Nephron (organoid): Measurements from ENCODE around the gene RBP5.

Source experiments
- H3K27ac Mint-ChIP-seq, 3 experiments: 2 replicates each; pipeline ENCODE4 v1.8.0; 2020; ENCODE audit warnings: mixed read lengths in 3 of 3, mild to moderate bottlenecking in 2 of 3, moderate library complexity in 1 of 3
- H3K27me3 Mint-ChIP-seq: 2 replicates; pipeline ENCODE4 v1.8.0; 2021; ENCODE audit warnings: low read depth, mild to moderate bottlenecking, moderate library complexity, mixed read lengths
- H3K36me3 Mint-ChIP-seq: 2 replicates; pipeline ENCODE4 v1.8.0; 2020; ENCODE audit warnings: low read depth, mixed read lengths
- H3K4me1 Mint-ChIP-seq: 2 replicates; pipeline ENCODE4 v1.8.0; 2020; ENCODE audit warnings: mixed read lengths
- H3K4me3 Mint-ChIP-seq, 3 experiments: 2 replicates each; pipeline ENCODE4 v1.8.0; 2020; ENCODE audit warnings: mild to moderate bottlenecking in 3 of 3, mixed read lengths in 3 of 3, moderate library complexity in 2 of 3
- H3K9me3 Mint-ChIP-seq: 2 replicates; pipeline ENCODE4 v1.8.0; 2020; ENCODE audit warnings: mixed read lengths
- TF ChIP-seq, protein P1 (sequence below), 3 experiments: fragments of 200-600 bp; sonication (generic); IDR thresholded peaks; one replicate each; pipeline ENCODE4 v1.5.0; 2021; ENCODE audit warnings: antibody characterized with exemption in 3 of 3; ENCODE audit not compliant: unreplicated experiment in 3 of 3

RBP5 gene

DNA sequence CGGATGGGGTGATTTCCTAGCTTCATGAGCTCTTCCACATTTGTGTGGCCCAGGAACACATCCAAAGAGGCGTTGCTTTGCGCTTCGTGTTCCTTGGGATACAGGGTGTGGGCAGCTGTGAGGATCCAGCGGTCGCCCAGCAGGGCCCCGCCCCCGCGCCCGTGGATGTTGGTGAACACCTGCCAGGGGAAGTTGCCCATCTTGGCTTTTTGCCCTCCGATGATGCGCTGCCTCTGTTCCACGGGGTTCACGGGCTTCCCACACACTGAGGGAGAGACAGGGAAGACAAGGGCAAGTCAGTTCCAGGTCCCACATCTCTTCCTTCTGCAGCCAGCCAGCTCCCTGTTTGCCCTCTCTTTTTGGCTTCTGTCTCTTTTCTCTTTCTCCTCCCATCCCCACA, 47.7 kb downstream of the RBP5 start:
- Mint-ChIP-seq H3K27ac (no peak overlapping the region), H3K9me3 (peaks cover 4% of the 10 kb centered on the region), H3K36me3 (peaks cover 11% of the 10 kb centered on the region), H3K27me3 (peaks cover 3% of the 10 kb centered on the region), H3K4me1 (no peaks in the 10 kb centered on the region), H3K4me3 (no peak overlapping the region)
- TF ChIP-seq, protein P1, sequence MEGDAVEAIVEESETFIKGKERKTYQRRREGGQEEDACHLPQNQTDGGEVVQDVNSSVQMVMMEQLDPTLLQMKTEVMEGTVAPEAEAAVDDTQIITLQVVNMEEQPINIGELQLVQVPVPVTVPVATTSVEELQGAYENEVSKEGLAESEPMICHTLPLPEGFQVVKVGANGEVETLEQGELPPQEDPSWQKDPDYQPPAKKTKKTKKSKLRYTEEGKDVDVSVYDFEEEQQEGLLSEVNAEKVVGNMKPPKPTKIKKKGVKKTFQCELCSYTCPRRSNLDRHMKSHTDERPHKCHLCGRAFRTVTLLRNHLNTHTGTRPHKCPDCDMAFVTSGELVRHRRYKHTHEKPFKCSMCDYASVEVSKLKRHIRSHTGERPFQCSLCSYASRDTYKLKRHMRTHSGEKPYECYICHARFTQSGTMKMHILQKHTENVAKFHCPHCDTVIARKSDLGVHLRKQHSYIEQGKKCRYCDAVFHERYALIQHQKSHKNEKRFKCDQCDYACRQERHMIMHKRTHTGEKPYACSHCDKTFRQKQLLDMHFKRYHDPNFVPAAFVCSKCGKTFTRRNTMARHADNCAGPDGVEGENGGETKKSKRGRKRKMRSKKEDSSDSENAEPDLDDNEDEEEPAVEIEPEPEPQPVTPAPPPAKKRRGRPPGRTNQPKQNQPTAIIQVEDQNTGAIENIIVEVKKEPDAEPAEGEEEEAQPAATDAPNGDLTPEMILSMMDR (IDR thresholded peaks at IDR 0.05; ENCODE audit: unreplicated experiment in 3 of 3): no peak

DNA sequence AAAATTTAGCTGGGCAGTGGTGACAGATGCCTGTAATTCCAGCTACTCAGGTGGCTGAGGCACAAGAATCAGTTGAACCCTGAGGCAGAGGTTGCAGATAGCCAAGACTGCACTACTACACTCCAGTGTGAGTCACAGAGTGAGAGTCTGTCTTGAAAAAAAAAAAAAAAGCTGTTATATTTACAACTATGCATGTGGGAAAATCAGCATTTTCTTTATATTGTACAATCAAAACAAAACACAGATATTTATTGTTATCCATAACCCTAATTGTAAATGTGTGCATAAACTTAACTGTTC, 48.9 kb downstream of the RBP5 start:
- peaks cover 11% of the 10 kb centered on the region for H3K36me3 Mint-ChIP-seq
- no peak overlapping the region for H3K27ac Mint-ChIP-seq
- no peaks in the 10 kb centered on the region for H3K4me1 Mint-ChIP-seq
- peaks cover 4% of the 10 kb centered on the region for H3K9me3 Mint-ChIP-seq
- H3K27me3 Mint-ChIP-seq: peaks cover 3% of the 10 kb centered on the region
- H3K4me3 Mint-ChIP-seq: no peak overlapping the region
- TF ChIP-seq, protein P1 (IDR thresholded peaks at IDR 0.05; ENCODE audit: unreplicated experiment in 3 of 3): no peak

DNA sequence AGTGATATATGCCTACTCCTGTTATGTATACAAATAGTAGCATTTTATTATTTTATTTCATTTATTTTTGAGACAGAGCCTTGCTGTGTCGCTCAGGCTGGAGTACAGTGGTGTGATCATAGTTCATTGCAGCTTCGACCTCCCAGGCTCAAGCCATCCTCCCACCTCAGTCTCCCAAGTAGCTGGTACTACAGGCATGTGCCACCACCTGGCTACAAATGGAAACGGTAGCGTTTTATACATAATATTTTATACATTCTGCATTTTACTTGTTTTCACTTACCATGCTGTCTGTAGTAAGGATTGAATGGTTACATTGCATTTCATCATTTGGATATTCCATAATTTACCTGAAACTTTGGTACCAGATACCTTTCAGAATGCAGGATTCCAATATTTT, 50.5 kb downstream of the RBP5 start:
- TF ChIP-seq, protein P1 (IDR thresholded peaks at IDR 0.05; ENCODE audit: unreplicated experiment in 3 of 3): no peak
- no peaks in the 10 kb centered on the region for H3K4me1 Mint-ChIP-seq
- peaks cover 3% of the 10 kb centered on the region for H3K27me3 Mint-ChIP-seq
- peaks cover 2% of the 10 kb centered on the region for H3K9me3 Mint-ChIP-seq
- H3K27ac Mint-ChIP-seq: no peak overlapping the region
- H3K4me3 Mint-ChIP-seq: no peak overlapping the region
- H3K36me3 Mint-ChIP-seq: peaks cover 8% of the 10 kb centered on the region

DNA sequence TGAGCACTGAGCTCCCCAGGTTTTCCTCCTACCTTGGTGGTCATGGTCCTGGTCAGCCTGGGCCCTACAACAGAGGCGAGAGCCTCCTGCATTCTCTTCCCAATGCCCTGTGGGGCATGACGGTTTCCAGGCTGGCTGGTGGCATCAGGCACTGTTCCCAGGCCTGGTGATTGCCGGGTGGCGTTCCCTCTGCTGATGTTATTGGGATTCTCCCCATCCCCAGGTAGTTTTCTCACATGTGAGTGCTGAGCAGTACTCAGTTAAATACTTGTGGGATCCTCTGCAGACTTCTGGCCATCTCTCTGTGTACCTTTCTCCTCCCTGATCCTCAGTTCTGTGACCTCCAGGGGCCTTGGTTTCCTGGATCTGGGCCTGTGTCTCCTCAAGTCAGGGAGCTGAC, 52.2 kb downstream of the RBP5 start:
- Mint-ChIP-seq H3K27ac (no peak overlapping the region), H3K9me3 (no peaks in the 10 kb centered on the region), H3K36me3 (no peaks in the 10 kb centered on the region), H3K4me3 (no peak overlapping the region), H3K27me3 (peaks cover 7% of the 10 kb centered on the region), H3K4me1 (no peaks in the 10 kb centered on the region)
- TF ChIP-seq, protein P1 (IDR thresholded peaks at IDR 0.05; ENCODE audit: unreplicated experiment in 3 of 3): no peak

DNA sequence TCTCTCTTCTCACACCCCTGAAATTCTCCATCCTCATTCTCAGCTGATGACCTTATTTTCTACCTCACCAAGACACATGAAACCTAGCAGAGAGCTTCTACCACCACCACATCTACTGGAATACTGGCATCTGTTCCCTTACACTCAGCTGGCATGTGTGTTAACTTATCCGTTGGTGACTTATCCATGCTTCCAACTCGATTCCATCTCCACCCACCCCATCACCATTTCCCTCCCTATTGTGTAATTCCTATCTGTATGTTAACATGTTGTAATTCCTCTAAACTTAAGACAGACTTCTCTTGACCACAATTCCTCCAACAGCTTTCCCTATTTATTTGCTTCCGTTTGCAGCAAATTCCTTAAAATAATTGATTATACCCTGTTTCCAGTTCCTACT, 52.8 kb downstream of the RBP5 start:
- H3K4me3 Mint-ChIP-seq: no peak overlapping the region
- no peaks in the 10 kb centered on the region for H3K9me3 Mint-ChIP-seq
- no peaks in the 10 kb centered on the region for H3K36me3 Mint-ChIP-seq
- no peaks in the 10 kb centered on the region for H3K4me1 Mint-ChIP-seq
- H3K27ac Mint-ChIP-seq: no peak overlapping the region
- peaks cover 7% of the 10 kb centered on the region for H3K27me3 Mint-ChIP-seq
- TF ChIP-seq, protein P1 (IDR thresholded peaks at IDR 0.05; ENCODE audit: unreplicated experiment in 3 of 3): no peak

DNA sequence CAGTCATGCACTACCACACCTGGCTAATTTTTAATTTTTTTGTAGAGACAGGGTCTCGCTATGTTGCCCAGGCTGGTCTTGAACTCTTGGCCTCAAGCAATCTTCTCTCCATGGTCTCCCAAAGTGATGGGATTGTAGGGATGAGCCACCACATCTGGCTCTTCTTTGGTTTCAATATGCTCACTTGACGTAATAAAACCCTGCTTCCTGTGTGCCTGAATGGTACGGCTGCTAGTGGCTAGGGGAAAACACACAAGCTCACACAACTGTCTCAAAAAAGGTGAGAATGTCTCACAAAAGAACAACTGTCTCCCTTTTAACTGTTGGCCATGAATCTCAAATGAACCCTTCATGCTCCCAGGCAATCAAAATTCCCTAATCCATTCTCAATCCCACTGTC, 53.2 kb downstream of the RBP5 start:
- Mint-ChIP-seq H3K36me3 (no peaks in the 10 kb centered on the region), H3K4me1 (no peaks in the 10 kb centered on the region), H3K27me3 (peaks cover 7% of the 10 kb centered on the region), H3K27ac (no peak overlapping the region), H3K9me3 (no peaks in the 10 kb centered on the region), H3K4me3 (no peak overlapping the region)
- TF ChIP-seq, protein P1 (IDR thresholded peaks at IDR 0.05; ENCODE audit: unreplicated experiment in 3 of 3): no peak
